ENCODE data around the gene CCDC190.

DNA sequence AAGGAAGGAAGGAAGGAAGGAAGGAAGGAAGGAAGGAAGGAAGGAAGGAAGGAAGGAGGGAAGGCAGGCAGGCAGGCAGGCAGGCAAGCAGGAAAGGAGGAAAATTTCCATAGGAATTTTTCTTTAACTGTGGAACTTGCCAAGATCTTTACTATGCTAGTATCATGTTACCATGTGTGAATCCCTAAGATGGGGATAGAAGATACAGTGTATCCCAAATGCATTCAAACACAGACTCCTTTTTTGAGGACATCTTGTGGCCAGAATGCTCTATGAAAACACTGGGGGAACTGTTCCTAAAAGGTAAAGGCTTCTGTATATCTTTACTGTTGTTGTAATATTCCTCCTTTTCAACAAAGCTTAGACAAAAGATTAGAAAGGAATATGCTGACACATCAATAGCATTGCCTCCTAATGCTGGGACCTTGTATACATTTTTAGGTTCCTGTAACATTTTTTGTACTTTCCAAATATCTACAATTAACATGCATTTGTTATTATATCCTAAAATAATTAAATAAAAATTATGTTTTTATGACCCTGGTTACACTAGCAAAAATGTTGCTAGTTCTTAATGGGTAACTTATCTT is 20.6 kb downstream of the CCDC190 start:
- TF ChIP-seq, protein P1, sequence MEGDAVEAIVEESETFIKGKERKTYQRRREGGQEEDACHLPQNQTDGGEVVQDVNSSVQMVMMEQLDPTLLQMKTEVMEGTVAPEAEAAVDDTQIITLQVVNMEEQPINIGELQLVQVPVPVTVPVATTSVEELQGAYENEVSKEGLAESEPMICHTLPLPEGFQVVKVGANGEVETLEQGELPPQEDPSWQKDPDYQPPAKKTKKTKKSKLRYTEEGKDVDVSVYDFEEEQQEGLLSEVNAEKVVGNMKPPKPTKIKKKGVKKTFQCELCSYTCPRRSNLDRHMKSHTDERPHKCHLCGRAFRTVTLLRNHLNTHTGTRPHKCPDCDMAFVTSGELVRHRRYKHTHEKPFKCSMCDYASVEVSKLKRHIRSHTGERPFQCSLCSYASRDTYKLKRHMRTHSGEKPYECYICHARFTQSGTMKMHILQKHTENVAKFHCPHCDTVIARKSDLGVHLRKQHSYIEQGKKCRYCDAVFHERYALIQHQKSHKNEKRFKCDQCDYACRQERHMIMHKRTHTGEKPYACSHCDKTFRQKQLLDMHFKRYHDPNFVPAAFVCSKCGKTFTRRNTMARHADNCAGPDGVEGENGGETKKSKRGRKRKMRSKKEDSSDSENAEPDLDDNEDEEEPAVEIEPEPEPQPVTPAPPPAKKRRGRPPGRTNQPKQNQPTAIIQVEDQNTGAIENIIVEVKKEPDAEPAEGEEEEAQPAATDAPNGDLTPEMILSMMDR (IDR thresholded peaks at IDR 0.05; ENCODE audit: insufficient read depth, low read length, poor library complexity, severe bottlenecking), result no peak
- TF ChIP-seq EZH2phosphoT487 (conservative IDR thresholded peaks at IDR 0.05; ENCODE audit: low read length), result no peak

Measured in SU-DHL-6 (cell line).